Measurements from ENCODE around the gene CDK19.

GRCh38 chr6:110699780-110700179, 115.5 kb downstream of the CDK19 start:
- TF ChIP-seq EZH2 (IDR thresholded peaks at IDR 0.05; ENCODE audit: insufficient read depth, poor library complexity, severe bottlenecking) (no peak), EZH2phosphoT487 (IDR thresholded peaks at IDR 0.05; ENCODE audit: insufficient read depth, low read depth) (no peak)

Measured in GM23248 (cell line).